Measurements from ENCODE around the gene FTL.
A peak's percentile ranks its signal among the peaks of the same experiment; 100 is the strongest.

The FTL gene

GRCh38 chr19:48966541-48967345 lies 1.6 kb downstream of the FTL start:
- DNase-seq, result peak; percentile 49 to 54 (median 50)

GRCh38 chr19:48967346-48968178 lies 2.5 kb downstream of the FTL start:
- DNase-seq, result peak; percentile 94 to 99 (median 98)

- peak in 1 of 3 donors; percentile 27 for DNase-seq
These were observed 3.1 kb downstream of the FTL start for GRCh38 chr19:48968179-48968661.

- DNase-seq, result no peak
These were observed 3.7 kb downstream of the FTL start for GRCh38 chr19:48968813-48969218.

- DNase-seq, result peak; percentile 27 to 47 (median 30)
These were observed 4.4 kb downstream of the FTL start for GRCh38 chr19:48969276-48970138.

GRCh38 chr19:48970139-48970766 lies 5.1 kb downstream of the FTL start:
- DNase-seq, result no peak

GRCh38 chr19:48970923-48971395 lies 5.8 kb downstream of the FTL start:
- DNase-seq, result peak; percentile 94 to 96 (median 96)

- peak in 1 of 3 donors; percentile 45 for DNase-seq
These were observed 11.1 kb downstream of the FTL start for GRCh38 chr19:48975947-48976847.

- no peak for DNase-seq
These were observed 12.0 kb downstream of the FTL start for GRCh38 chr19:48977061-48977460.

GRCh38 chr19:48982280-48982679 lies 17.2 kb downstream of the FTL start:
- DNase-seq, result no peak

GRCh38 chr19:48985711-48986110 lies 20.6 kb downstream of the FTL start:
- no peak for DNase-seq

- peak in 2 of 3 donors; percentile 42 to 46 for DNase-seq
These were observed 21.1 kb downstream of the FTL start for GRCh38 chr19:48986211-48986610.

GRCh38 chr19:48987323-48987722 lies 22.2 kb downstream of the FTL start:
- DNase-seq, result no peak

- no peak for DNase-seq
These were observed 23.2 kb downstream of the FTL start for GRCh38 chr19:48988286-48988685.

- DNase-seq, result no peak
These were observed 23.8 kb downstream of the FTL start for GRCh38 chr19:48988860-48989259.

GRCh38 chr19:48989701-48990291 lies 24.7 kb downstream of the FTL start:
- DNase-seq, result no peak

- no peak for DNase-seq
These were observed 25.3 kb downstream of the FTL start for GRCh38 chr19:48990400-48990799.

- no peak for DNase-seq
These were observed 26.0 kb downstream of the FTL start for GRCh38 chr19:48991011-48991609.

GRCh38 chr19:48991873-48992580 lies 26.9 kb downstream of the FTL start:
- DNase-seq, result peak; percentile 92

All from suppressor macrophage treated with lipopolysaccharide for 1 hour (primary cell).